Choroid plexus epithelial cell (primary cell): ENCODE results near the gene C11orf58.

Experiments
- DNase-seq: peaks from one replicate; pipeline ENCODE4 v3.0.0-alpha.2; 2010; ENCODE audit warnings: low read depth
- H3K4me3 ChIP-seq: 2 replicates; pipeline ENCODE4 v1.5.1; 2011; ENCODE audit warnings: low read depth, mild to moderate bottlenecking, control low read depth, low read length, moderate library complexity
- TF ChIP-seq, protein P1 (sequence below): conservative IDR thresholded peaks from 2 replicates; pipeline ENCODE4 v1.5.1; 2011; ENCODE audit warnings: low read depth, mild to moderate bottlenecking, control low read depth, inconsistent platforms, low read length, moderate library complexity

The C11orf58 gene

GRCh38 chr11:16778876-16779275 is 40.4 kb downstream of the C11orf58 start:
- TF ChIP-seq, protein P1, sequence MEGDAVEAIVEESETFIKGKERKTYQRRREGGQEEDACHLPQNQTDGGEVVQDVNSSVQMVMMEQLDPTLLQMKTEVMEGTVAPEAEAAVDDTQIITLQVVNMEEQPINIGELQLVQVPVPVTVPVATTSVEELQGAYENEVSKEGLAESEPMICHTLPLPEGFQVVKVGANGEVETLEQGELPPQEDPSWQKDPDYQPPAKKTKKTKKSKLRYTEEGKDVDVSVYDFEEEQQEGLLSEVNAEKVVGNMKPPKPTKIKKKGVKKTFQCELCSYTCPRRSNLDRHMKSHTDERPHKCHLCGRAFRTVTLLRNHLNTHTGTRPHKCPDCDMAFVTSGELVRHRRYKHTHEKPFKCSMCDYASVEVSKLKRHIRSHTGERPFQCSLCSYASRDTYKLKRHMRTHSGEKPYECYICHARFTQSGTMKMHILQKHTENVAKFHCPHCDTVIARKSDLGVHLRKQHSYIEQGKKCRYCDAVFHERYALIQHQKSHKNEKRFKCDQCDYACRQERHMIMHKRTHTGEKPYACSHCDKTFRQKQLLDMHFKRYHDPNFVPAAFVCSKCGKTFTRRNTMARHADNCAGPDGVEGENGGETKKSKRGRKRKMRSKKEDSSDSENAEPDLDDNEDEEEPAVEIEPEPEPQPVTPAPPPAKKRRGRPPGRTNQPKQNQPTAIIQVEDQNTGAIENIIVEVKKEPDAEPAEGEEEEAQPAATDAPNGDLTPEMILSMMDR = no peak
- no peak for DNase-seq
- H3K4me3 ChIP-seq = no peak overlapping the region

DNA sequence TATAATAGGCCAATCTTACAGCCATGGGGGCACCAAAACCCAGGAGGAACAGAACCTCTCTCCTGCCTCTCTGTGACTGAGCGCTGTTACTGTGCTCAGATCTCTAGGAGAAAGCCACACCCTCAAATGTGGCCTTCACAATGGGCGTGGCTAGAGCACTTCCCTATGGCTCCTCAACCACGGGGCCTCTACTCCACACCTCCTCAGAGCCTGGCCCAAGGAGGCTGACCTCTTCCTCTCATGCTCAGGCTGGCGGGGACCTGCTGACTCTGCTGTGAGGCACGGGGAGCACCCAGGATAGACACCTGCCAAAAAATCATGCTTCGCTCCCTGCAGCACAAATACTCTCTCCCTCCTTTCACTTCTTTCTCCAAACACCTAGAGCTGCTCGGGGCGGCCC is 41.0 kb downstream of the C11orf58 start:
- TF ChIP-seq, protein P1 = no peak
- DNase-seq = no peak
- no peak overlapping the region for H3K4me3 ChIP-seq

DNA sequence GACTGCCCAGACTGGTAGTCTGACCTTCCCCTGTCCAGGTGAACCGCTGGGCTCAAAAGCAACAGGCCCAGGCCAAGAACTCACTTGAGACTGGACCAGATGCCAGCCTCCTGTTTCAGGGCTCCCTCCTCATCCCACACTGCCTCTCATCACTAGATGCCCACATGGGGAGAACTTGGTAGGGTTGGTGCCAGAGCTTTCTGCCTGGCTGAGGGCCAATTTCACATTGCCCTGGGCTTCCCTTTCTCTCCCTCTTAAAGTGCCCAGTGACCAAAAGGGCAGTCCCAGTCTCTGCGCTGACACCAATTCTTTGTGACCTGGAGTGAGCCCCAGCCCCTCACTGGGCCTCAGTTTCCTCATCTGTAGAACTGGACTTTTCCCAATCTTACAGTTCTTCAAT is 41.7 kb downstream of the C11orf58 start:
- DNase-seq = no peak
- TF ChIP-seq, protein P1 = no peak
- no peak overlapping the region for H3K4me3 ChIP-seq

- DNase-seq = no peak
Observed at GRCh38 chr11:16780698-16781550, 42.5 kb downstream of the C11orf58 start.

GRCh38 chr11:16781936-16782919 is 43.8 kb downstream of the C11orf58 start:
- TF ChIP-seq, protein P1 = no peak
- DNase-seq = no peak

More at GRCh38 chr11:16780698-16781550, 42.5 kb downstream of the C11orf58 start:
- H3K4me3 ChIP-seq = no peak overlapping the region
- TF ChIP-seq, protein P1 = no peak

GRCh38 chr11:16783321-16783801 is 44.9 kb downstream of the C11orf58 start:
- no peak overlapping the region for H3K4me3 ChIP-seq
- TF ChIP-seq, protein P1 = no peak
- DNase-seq = no peak

More at GRCh38 chr11:16781936-16782919, 43.8 kb downstream of the C11orf58 start:
- H3K4me3 ChIP-seq = no peak overlapping the region
